ENCODE data around the gene GPR152. TPM values are rescaled to one million over a fixed set of nuclear protein-coding genes. Genes with fewer than 3 reads are reported as not detected.

Gene GPR152
- not detected in 2 replicates for total RNA-seq (2014; rRNA removed; shearing (Covaris generic))
- polyA plus RNA-seq (2014; cell fraction: nucleus; rRNA removed) = not detected in 2 replicates

DNA sequence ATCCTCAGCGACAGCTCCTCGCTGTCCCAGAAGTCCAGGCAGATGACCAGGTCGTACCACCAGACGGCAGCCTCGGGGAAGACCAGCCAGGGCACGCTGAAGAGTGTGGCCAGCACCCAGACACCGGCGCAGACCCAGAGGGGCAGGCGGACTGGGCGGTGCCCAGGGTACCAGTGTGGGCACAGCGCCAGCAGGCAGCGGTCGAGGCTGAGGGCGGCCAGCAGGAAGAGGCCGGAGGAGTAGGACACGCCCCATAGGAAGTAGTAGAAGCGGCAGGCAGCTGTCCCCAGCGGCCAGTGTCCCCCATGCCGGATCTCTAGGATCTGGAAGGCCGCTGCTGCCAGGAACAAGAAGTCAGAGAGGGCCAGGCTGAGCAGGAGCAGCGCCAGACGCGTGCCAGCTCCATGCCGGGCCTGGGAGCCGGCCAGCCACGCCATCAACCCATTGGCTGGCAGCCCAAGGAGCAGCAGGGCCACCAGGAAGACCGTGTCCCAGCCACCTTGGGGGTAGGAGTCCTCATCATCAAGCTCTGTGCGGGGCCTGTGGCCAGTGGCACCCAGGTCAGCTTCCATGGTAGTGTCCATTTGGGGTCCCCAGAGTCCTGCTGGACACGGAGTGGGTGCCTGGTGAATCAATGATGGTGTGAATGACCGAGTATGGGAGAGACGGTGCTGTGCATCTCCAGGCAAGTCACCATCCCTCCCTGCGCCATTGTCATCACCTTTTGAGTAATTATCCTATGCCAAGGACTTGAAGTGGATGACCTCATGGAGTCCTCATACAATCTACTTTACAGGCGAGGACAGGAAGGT lies at the start of gene GPR152:
Gene GPR152, minus strand, starts transcription at position 589 of the 812 bp plus-strand sequence. Its CDS starts 5 bp downstream, at position 584.
- DNase-seq (ENCODE audit: extremely low read depth, low read depth) = no peak

- DNase-seq (ENCODE audit: extremely low read depth, low read depth) = no peak
Observed at GRCh38 chr11:67501854-67502253, 49.3 kb upstream of the GPR152 start.

DNA sequence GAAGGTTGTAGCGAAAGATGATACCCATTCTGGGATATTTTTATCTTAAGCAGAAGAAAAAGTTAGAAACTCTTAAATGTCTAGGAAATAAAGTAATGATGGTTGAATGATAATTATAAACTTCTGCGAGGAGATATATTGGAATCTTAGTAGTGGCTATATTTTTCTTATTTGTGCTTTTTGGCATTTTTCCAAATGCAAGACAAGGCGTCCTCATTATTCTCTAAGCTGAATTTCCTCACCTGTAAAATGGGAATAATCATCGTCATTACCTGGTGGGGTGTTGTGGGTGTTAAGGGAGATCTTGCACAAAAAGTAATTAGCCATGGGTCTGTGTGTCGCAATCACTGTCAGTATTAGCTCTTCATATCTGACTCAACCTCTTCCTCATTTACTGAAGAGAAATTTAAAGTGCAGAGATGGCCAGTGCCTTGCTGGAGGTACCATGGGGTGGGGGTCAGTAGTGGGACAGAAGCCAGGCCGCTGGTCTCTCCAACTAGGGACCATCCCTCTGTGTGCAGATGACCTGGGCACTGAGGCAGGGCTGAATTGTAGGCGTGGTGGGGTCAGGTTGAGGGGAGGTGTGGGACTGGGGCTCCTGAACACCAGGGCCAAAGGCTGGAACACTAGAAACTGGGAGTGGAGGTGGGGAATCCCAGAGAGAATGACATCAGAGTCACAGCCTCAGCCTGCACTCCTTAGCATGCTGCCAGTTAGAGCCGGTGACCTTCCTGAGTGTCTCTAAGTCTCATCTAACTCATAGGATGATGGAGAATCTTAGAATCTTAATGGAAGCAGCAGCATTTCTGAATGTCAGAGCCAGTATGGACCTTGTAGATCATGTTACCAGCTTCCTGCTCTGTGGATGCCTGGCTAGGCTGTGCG lies 48.5 kb upstream of the GPR152 start:
- no peak for DNase-seq (ENCODE audit: extremely low read depth, low read depth)

- DNase-seq (ENCODE audit: extremely low read depth, low read depth) = no peak
Observed at GRCh38 chr11:67500484-67500821, 47.9 kb upstream of the GPR152 start.

- DNase-seq (ENCODE audit: extremely low read depth, low read depth) = no peak
Observed at GRCh38 chr11:67499808-67500483, 47.4 kb upstream of the GPR152 start.

DNA sequence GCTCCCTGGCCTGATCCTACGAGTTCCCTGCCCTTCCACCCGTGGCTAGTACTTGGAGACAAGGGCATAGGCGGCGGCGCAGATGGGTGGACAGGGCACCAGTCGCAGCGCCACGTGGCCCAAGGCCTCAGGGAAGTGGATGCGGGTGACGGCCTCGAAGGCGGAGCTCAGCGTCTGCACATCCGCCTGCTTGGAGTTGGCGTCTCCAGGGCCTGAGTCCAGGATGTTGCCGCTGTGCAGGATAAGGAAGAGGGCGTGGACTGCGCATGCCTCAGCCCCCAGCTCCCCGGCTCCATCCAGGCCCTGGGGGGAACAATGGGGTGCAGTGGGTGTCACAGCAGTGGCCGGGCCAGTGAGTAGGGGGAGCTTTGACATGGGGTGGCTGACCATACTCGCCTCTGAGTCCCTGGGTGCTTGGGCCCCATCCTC lies 46.0 kb upstream of the GPR152 start:
- DNase-seq (ENCODE audit: extremely low read depth, low read depth) = no peak

DNA sequence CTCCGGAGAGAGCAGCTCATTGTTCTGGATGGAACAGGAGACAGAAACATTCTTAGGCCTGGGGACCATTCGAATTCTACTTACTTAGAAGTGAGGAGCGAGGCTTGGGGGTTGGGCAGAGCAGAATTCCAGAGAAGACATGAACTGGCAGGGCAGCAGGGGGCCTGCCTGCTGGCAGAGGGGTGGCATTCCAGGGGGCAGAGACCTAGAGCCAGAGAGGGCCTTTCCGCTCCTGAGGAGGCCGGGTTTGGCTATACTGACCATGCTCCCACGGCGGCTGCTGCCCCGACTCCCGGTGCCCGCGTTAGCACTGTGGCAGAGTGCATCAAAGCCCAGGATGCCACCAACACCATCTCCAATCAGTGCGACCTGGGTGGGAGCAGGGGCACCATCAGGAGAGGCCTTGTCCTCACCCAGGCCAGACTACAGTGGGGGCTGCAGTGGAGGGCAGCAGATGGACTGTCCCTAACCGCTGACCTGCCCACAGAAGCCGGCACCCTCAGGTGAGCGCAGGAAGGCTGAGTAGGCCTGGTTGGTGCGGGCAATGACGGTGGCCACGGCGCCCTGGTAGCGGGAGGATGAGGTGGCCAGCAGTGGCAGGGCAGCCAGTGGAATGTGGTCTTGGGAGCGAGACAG lies 45.2 kb upstream of the GPR152 start:
- no peak for DNase-seq (ENCODE audit: extremely low read depth, low read depth)

DNA sequence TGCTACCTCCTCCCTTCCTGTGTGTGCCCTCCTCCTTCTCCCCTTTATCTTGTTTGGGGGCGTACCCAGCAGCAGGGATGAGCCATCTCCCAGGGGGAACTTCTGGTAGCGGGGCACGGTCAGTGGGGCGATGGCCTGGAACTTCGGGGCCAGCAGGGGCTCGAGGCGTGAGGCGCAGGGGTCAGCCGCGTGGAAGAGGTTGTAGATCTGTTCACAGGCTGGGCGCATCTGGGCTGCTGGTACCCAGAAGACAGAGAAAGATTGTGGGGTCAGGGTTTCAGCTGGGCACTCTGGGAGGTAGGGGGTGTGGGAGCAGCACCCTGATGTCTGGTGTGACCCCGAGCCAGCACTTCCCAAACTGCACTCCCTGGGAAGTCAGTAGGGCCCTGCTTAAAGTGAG lies 43.6 kb upstream of the GPR152 start:
- no peak for DNase-seq (ENCODE audit: extremely low read depth, low read depth)

DNA sequence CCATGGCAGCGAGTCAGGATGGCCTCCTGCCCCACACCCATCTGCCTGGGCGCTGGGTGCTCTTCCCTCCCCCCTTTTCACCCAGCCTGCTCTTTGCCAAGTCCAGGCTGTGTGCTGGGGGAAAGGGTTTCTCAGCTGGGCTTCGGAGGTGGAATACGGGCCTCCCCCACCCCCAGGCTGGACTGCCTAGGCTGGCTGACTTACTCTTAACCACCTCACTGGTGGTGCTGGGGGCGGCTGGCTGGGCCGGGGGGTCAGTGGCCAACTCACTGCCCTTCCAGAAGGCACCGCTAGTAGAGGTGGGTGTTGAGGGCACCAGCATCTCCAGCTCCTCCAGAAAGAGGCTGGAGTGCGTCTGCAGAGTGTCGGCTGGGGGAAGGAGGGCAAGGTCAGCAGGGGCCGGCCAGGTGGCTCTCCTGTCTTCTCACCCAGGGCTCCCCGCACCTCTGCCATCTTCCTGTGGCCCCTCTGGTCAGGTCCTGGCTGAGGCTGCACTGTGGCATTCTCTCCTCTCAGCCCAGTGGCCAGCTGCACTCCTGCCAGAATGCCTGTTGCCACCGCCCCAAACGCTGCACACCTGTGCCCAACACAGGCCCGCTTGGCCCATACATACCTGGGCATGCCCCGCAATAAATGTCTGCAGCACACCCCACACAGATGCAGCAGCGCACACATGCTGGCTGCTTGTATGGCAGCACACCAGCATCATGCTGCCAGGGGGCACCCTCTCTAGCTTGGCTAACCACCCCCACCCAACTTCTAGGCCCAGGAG lies 42.9 kb upstream of the GPR152 start:
- no peak for DNase-seq (ENCODE audit: extremely low read depth, low read depth)

GRCh38 chr11:67494371-67495233 lies 42.1 kb upstream of the GPR152 start:
- DNase-seq (ENCODE audit: extremely low read depth, low read depth) = no peak

- DNase-seq (ENCODE audit: extremely low read depth, low read depth) = no peak
Observed at GRCh38 chr11:67493548-67494370, 41.2 kb upstream of the GPR152 start.

DNA sequence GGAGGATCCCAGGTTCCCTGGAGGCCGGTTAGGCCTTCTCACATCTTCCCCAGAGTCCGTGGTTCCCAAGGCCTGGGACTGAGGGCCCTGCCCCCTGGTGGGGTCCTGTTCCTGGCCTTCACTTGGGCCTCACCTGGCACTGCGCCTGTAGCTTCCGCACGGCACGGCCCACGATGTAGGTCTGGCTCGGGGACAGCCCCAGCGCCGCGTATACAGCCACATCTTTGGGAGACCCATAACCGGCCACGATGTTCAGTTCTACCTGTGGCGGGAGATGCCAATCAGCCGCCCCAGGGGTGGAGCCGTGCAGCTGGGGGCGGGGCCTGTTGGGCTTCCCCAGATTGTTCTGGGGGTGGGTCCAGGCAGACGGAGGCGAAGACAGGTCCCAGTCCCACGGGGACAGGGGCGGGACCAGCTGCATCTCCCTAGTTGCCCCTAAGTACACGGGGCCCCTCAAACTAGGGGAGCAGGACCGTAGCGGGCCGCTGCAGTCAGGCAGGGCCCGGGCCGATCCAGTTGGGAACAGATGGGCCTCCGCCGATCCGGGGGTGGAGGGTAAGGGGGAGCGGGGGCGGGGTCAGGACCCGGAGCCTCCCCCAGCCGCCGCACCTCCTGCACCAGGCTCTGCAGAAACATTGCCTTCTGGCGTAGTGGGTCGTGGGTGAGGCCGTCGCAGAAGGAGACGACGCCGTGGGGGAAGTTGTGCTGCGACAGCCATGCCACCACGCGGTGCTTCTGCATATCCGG lies 40.4 kb upstream of the GPR152 start:
- no peak for DNase-seq (ENCODE audit: extremely low read depth, low read depth)

DNA sequence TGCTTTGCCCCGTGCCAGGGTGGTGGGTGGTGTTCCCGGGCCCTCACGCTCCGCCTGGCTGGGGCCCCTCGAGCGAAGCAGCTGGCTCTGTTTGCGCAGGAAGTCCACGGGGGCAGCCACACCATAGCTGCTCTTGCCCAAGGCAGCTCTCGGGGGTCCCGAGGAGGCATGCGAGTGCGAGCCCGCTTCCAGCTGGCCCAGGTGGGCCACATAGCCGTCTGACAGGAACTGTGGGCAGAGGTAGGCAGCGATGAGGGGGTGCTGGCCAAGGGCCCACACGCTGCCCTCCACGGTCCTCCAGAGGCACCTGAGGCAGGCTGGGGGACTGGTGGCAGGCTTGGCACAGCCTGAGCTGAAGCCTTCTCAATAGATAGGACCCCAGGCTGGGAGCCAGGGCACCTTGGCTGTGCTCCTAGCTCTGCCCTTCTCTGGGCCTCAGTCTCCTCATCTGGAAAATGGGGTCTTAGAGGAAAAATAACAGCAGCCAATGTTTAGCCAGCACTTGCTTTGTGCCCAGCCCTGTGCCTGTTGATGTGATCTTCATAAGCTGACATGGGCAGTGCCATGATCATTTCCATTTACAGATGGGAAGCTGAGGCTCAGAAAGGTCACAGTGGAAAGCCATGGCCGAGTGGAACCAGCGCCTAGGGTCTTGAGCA lies 39.7 kb upstream of the GPR152 start:
- no peak for DNase-seq (ENCODE audit: extremely low read depth, low read depth)

- DNase-seq (ENCODE audit: extremely low read depth, low read depth) = no peak
Observed at GRCh38 chr11:67491276-67492068, 38.9 kb upstream of the GPR152 start.

DNA sequence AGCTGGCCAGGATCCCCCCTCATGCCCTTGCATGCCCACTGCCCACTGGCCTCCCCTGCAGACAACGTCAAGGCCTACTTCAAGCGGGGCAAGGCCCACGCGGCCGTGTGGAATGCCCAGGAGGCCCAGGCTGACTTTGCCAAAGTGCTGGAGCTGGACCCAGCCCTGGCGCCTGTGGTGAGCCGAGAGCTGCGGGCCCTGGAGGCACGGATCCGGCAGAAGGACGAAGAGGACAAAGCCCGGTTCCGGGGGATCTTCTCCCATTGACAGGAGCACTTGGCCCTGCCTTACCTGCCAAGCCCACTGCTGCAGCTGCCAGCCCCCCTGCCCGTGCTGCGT lies 38.2 kb upstream of the GPR152 start:
- DNase-seq (ENCODE audit: extremely low read depth, low read depth) = no peak
